H9 (cell line): ENCODE measurements around the gene EPHA4. TPM values are rescaled to one million over a fixed set of nuclear protein-coding genes. Genes with fewer than 3 reads are reported as not detected.
A peak's percentile ranks its signal among the peaks of the same experiment; 100 is the strongest.

Source experiments
- DNase-seq: peaks from one replicate; pipeline ENCODE4 v3.0.0-alpha.2; 2017
- H2AFZ ChIP-seq: one replicate; pipeline ENCODE4 v1.6.1; 2013; ENCODE audit warnings: mild to moderate bottlenecking, low read length, control low read depth, moderate library complexity
- H2AK5ac ChIP-seq: 2 replicates; pipeline ENCODE4 v1.6.1; 2013; ENCODE audit warnings: low read length, control low read depth, mixed read lengths; ENCODE audit not compliant: insufficient read length
- H2BK120ac ChIP-seq: one replicate; pipeline ENCODE4 v1.6.1; 2013; ENCODE audit warnings: low read depth, mild to moderate bottlenecking, low read length, control low read depth, inconsistent platforms; ENCODE audit not compliant: poor library complexity, severe bottlenecking
- H2BK12ac ChIP-seq: 2 replicates; pipeline ENCODE4 v1.6.1; 2013; ENCODE audit warnings: low read length, control low read depth, mixed read lengths, low read depth; ENCODE audit not compliant: insufficient read length
- H2BK15ac ChIP-seq: 2 replicates; pipeline ENCODE4 v1.6.1; 2013; ENCODE audit warnings: low read depth, low read length, control low read depth
- H2BK20ac ChIP-seq: one replicate; pipeline ENCODE4 v1.6.1; 2013; ENCODE audit warnings: low read depth, mild to moderate bottlenecking, low read length, control low read depth, inconsistent platforms; ENCODE audit not compliant: poor library complexity, severe bottlenecking
- H2BK5ac ChIP-seq: 2 replicates; pipeline ENCODE4 v1.6.1; 2013; ENCODE audit warnings: low read length, control low read depth, mixed read lengths; ENCODE audit not compliant: insufficient read length
- H3K14ac ChIP-seq: 2 replicates; pipeline ENCODE4 v1.6.1; 2013; ENCODE audit warnings: low read length, control low read depth; ENCODE audit not compliant: insufficient read depth
- H3K18ac ChIP-seq: 2 replicates; pipeline ENCODE4 v1.6.1; 2013; ENCODE audit warnings: low read depth, mild to moderate bottlenecking, mixed read lengths, low read length, control low read depth; ENCODE audit not compliant: insufficient read length
- H3K23ac ChIP-seq: 2 replicates; pipeline ENCODE4 v1.6.1; 2013; ENCODE audit warnings: low read length, control low read depth, mixed read lengths, low read depth; ENCODE audit not compliant: insufficient read length
- H3K23me2 ChIP-seq: 2 replicates; pipeline ENCODE4 v1.6.1; 2013; ENCODE audit warnings: low read depth, mild to moderate bottlenecking, mixed read lengths, low read length, control low read depth; ENCODE audit not compliant: insufficient read length, poor library complexity, severe bottlenecking
- H3K27ac ChIP-seq: 2 replicates; pipeline ENCODE4 v1.5.1; 2013; ENCODE audit warnings: low read length, control low read depth, mixed read lengths, low read depth; ENCODE audit not compliant: insufficient read length
- H3K27me3 ChIP-seq: 2 replicates; pipeline ENCODE4 v1.6.1; 2013; ENCODE audit warnings: low read length, control low read depth, inconsistent platforms; ENCODE audit not compliant: insufficient read depth
- H3K4ac ChIP-seq: 2 replicates; pipeline ENCODE4 v1.6.1; 2013; ENCODE audit warnings: low read depth, mild to moderate bottlenecking, control low read depth, inconsistent platforms, low read length, moderate library complexity
- H3K4me1 ChIP-seq: 2 replicates; pipeline ENCODE4 v1.6.1; 2013; ENCODE audit warnings: low read length, control low read depth, inconsistent platforms; ENCODE audit not compliant: insufficient read depth
- H3K4me2 ChIP-seq: 2 replicates; pipeline ENCODE4 v1.6.1; 2013; ENCODE audit warnings: low read length, control low read depth, mixed read lengths; ENCODE audit not compliant: insufficient read length, insufficient read depth
- H3K56ac ChIP-seq: 2 replicates; pipeline ENCODE4 v1.6.1; 2013; ENCODE audit warnings: low read depth, mild to moderate bottlenecking, mixed read lengths, low read length, control low read depth; ENCODE audit not compliant: insufficient read length
- H3K79me1 ChIP-seq: 2 replicates; pipeline ENCODE4 v1.6.1; 2013; ENCODE audit warnings: low read depth, mild to moderate bottlenecking, moderate library complexity, low read length, control low read depth, inconsistent platforms; ENCODE audit not compliant: insufficient read depth, poor library complexity, severe bottlenecking
- H3K79me2 ChIP-seq: 2 replicates; pipeline ENCODE4 v1.6.1; 2013; ENCODE audit warnings: low read length, control low read depth, inconsistent platforms; ENCODE audit not compliant: insufficient read depth
- H3K9ac ChIP-seq: 2 replicates; pipeline ENCODE4 v1.6.1; 2013; ENCODE audit warnings: low read length, control low read depth, mixed read lengths; ENCODE audit not compliant: insufficient read length; ENCODE audit errors: extremely low read depth
- H3K9me3 ChIP-seq: one replicate; pipeline ENCODE4 v1.6.1; 2013; ENCODE audit warnings: low read depth, low read length, inconsistent platforms; ENCODE audit not compliant: control insufficient read depth
- H3T11ph ChIP-seq: one replicate; pipeline ENCODE4 v1.6.1; 2013; ENCODE audit warnings: mild to moderate bottlenecking, low read length, control low read depth, inconsistent platforms
- H4K20me1 ChIP-seq: one replicate; pipeline ENCODE4 v1.6.1; 2013; ENCODE audit not compliant: control insufficient read depth, insufficient read length, insufficient read depth
- H4K5ac ChIP-seq: 2 replicates; pipeline ENCODE4 v1.6.1; 2013; ENCODE audit warnings: low read depth, mild to moderate bottlenecking, mixed read lengths, low read length, control low read depth; ENCODE audit not compliant: insufficient read length
- H4K8ac ChIP-seq: replicated peaks from 2 replicates; pipeline ENCODE4 v1.6.1; 2013; ENCODE audit warnings: low read length, control low read depth, mixed read lengths, low read depth; ENCODE audit not compliant: insufficient read length
- H4K91ac ChIP-seq: 2 replicates; pipeline ENCODE4 v1.6.1; 2013; ENCODE audit warnings: low read depth, mild to moderate bottlenecking, moderate library complexity, mixed read lengths, low read length, control low read depth; ENCODE audit not compliant: insufficient read length
- H3K27ac Mint-ChIP-seq, 3 experiments: 2 replicates in 2 of 3; 3 replicates in 1 of 3; pipeline ENCODE4 v1.8.0; 2020 to 2021; ENCODE audit warnings: mixed read lengths in 3 of 3, mild to moderate bottlenecking in 1 of 3, moderate library complexity in 1 of 3
- H3K27me3 Mint-ChIP-seq: 2 replicates; pipeline ENCODE4 v1.8.0; 2021; ENCODE audit warnings: low read depth, mild to moderate bottlenecking, moderate library complexity, mixed read lengths
- H3K36me3 Mint-ChIP-seq, 3 experiments: 2 replicates in 2 of 3; 3 replicates in 1 of 3; pipeline ENCODE4 v1.8.0; 2020 to 2021; ENCODE audit warnings: low read depth in 3 of 3, mixed read lengths in 3 of 3; ENCODE audit not compliant: insufficient read depth in 1 of 3
- H3K4me1 Mint-ChIP-seq, 2 experiments: 2 replicates each; pipeline ENCODE4 v1.8.0; 2020; ENCODE audit warnings: mixed read lengths in 2 of 2
- H3K4me3 Mint-ChIP-seq, 2 experiments: 2 replicates in 1 of 2; 3 replicates in 1 of 2; pipeline ENCODE4 v1.8.0; 2020 to 2021; ENCODE audit warnings: mild to moderate bottlenecking in 2 of 2, mixed read lengths in 2 of 2, moderate library complexity in 1 of 2
- H3K9me3 Mint-ChIP-seq, 2 experiments: 2 replicates in 1 of 2; 3 replicates in 1 of 2; pipeline ENCODE4 v1.8.0; 2020; ENCODE audit warnings: mild to moderate bottlenecking in 2 of 2, mixed read lengths in 2 of 2, moderate library complexity in 1 of 2
- WGBS: extraction: QIAGEN DNeasy Blood & Tissue Kit; methylation state at CpG from one replicate; pipeline ENCODE4 v1.1.7; 2013; ENCODE audit warnings: missing lambda C conversion rate, low lambda C conversion rate, mixed read lengths; ENCODE audit not compliant: insufficient read length; ENCODE audit errors: extremely low coverage; 5-methylcytosine and 5-hydroxymethylcytosine counted together
- total RNA-seq: library from RNA; stranded (reverse); gene quantifications from 2 replicates; pipeline ENCODE4 v1.2.1, GENCODE V29; 2021
- TF ChIP-seq, protein P1 (sequence below): fragments of 200-600 bp; sonication (generic); conservative IDR thresholded peaks from 3 replicates; pipeline ENCODE4 v1.8.0; 2021; ENCODE audit warnings: antibody characterized with exemption, mild to moderate bottlenecking

EPHA4 gene
- total RNA-seq, 1 experiment from 2014 or later, result 25.1 TPM

DNA sequence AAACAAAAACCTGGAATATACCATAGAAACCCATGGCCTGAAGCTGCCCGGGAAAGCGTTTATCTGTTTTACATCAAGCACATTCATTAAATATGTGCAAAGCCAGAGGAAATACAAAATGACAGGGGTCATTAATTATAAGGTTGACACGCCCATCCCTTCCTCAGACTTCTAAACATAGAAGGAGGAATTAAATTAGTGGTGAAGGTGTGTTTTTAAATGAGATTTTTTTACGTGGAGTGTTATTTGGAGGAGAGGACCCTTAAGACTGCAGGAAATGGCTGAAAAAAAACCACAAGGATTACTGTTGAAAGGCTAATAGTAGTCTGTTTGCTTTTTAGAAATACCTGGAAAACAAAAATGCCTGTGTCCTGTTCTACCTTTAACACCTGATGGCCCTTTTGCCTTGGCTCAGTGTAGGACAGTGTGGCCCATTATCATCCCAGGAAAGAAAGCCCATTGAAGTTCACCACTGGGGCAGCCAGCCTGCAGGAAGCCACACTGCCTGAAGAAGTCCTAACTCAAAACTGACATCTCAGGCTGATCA is 123.2 kb downstream of the EPHA4 start:
- Histone ChIP-seq H3K4ac (no peak overlapping the region), H3K18ac (no peak overlapping the region), H2BK5ac (no peak overlapping the region), H3K4me2 (no peak overlapping the region), H3K27ac (no peak overlapping the region), H2AK5ac (no peak overlapping the region), H3K56ac (no peak overlapping the region), H4K5ac (no peak overlapping the region), H2BK12ac (no peak overlapping the region), H3K14ac (no peak overlapping the region), H2BK15ac (no peak overlapping the region), H2BK20ac (no peak overlapping the region), H2BK120ac (no peak overlapping the region), H2AFZ (no peak overlapping the region), H3K23me2 (no peaks in the 10 kb centered on the region), H3K23ac (no peak overlapping the region), H3K79me2 (no peaks in the 10 kb centered on the region), H4K8ac (no peak overlapping the region), H3T11ph (no peak overlapping the region), H3K9ac (no peak overlapping the region), H3K27me3 (no peaks in the 10 kb centered on the region), H3K4me1 (no peaks in the 10 kb centered on the region), H4K20me1 (no peaks in the 10 kb centered on the region), H3K9me3 (no peaks in the 10 kb centered on the region), H3K79me1 (no peaks in the 10 kb centered on the region), H4K91ac (no peak overlapping the region)
- H3K4me1 Mint-ChIP-seq, result peaks cover 35 to 57% of the 10 kb centered on the region in 2 experiments
- peak overlapping the region in 2 of 3 experiments; percentile 47 to 89; a peak in 3 of 7 replicates for H3K27ac Mint-ChIP-seq
- TF ChIP-seq, protein P1, sequence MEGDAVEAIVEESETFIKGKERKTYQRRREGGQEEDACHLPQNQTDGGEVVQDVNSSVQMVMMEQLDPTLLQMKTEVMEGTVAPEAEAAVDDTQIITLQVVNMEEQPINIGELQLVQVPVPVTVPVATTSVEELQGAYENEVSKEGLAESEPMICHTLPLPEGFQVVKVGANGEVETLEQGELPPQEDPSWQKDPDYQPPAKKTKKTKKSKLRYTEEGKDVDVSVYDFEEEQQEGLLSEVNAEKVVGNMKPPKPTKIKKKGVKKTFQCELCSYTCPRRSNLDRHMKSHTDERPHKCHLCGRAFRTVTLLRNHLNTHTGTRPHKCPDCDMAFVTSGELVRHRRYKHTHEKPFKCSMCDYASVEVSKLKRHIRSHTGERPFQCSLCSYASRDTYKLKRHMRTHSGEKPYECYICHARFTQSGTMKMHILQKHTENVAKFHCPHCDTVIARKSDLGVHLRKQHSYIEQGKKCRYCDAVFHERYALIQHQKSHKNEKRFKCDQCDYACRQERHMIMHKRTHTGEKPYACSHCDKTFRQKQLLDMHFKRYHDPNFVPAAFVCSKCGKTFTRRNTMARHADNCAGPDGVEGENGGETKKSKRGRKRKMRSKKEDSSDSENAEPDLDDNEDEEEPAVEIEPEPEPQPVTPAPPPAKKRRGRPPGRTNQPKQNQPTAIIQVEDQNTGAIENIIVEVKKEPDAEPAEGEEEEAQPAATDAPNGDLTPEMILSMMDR, result no peak
- WGBS, result 100% methylated on average over 1 of the region's 4 CpGs
- H3K27me3 Mint-ChIP-seq, result no peaks in the 10 kb centered on the region
- no peaks in the 10 kb centered on the region for H3K9me3 Mint-ChIP-seq
- no peak for DNase-seq
- no peak overlapping the region for H3K4me3 Mint-ChIP-seq
- H3K36me3 Mint-ChIP-seq, result peaks cover 0 to 24% (median 0%) of the 10 kb centered on the region in 3 experiments; a peak in 2 of 7 replicates
